WTC11 (cell line): ENCODE data around the gene MPND. TPM values are rescaled to one million over a fixed set of nuclear protein-coding genes. Genes with fewer than 3 reads are reported as not detected.

Source experiments
- ATAC-seq: fragments of 200-7000 bp; cut with Tn5 transposase; 2 replicates; pipeline ENCODE4 v1.10.0; 2021; ENCODE audit warnings: mild to moderate bottlenecking, moderate library complexity
- CTCF ChIA-PET: fragments of 300-600 bp; sonication (Branson Sonifier 250); formaldehyde crosslinking; loops from one replicate; lab custom pipeline; 2021; ENCODE audit warnings: antibody characterized with exemption; lab: Charles Lee
- POLR2A ChIA-PET: fragments of 350-600 bp; sonication (Branson Sonifier 250); formaldehyde crosslinking; loops from one replicate; lab custom pipeline; 2021; ENCODE audit warnings: antibody characterized with exemption; lab: Charles Lee
- DNase-seq: peaks from one replicate; pipeline ENCODE4 v3.0.0; 2021; ENCODE audit warnings: low spot score
- H3K27ac Mint-ChIP-seq: 2 replicates; pipeline ENCODE4 v1.8.0; 2021; ENCODE audit warnings: mixed read lengths
- H3K27me3 Mint-ChIP-seq: 2 replicates; pipeline ENCODE4 v1.8.0; 2021; ENCODE audit warnings: low read depth, mild to moderate bottlenecking, moderate library complexity, mixed read lengths
- H3K36me3 Mint-ChIP-seq: 2 replicates; pipeline ENCODE4 v1.8.0; 2021; ENCODE audit warnings: mixed read lengths
- H3K4me1 Mint-ChIP-seq: 2 replicates; pipeline ENCODE4 v1.8.0; 2022; ENCODE audit warnings: mixed read lengths
- H3K4me3 Mint-ChIP-seq: 2 replicates; pipeline ENCODE4 v1.8.0; 2021; ENCODE audit warnings: mild to moderate bottlenecking, moderate library complexity, mixed read lengths
- H3K9me3 Mint-ChIP-seq: 2 replicates; pipeline ENCODE4 v1.8.0; 2021; ENCODE audit warnings: mixed read lengths
- ELF4 ChIP-seq: sonication (generic); formaldehyde crosslinking; IDR thresholded peaks from 2 replicates; pipeline ENCODE4 v1.8.1; 2022; ENCODE audit warnings: low read depth, mild to moderate bottlenecking, moderate library complexity, missing genetic modification reagents
- EMX1 ChIP-seq: fragments of 250-450 bp; sonication (Bioruptor Pico); IDR thresholded peaks from 2 replicates; pipeline ENCODE4 v1.8.0; 2021; ENCODE audit warnings: mild to moderate bottlenecking
- FOXJ3 ChIP-seq: sonication (generic); formaldehyde crosslinking; IDR thresholded peaks from 2 replicates; pipeline ENCODE4 v1.9.0; 2021; ENCODE audit warnings: missing genetic modification reagents, mild to moderate bottlenecking, borderline replicate concordance
- GABPB1 ChIP-seq: sonication (generic); formaldehyde crosslinking; IDR thresholded peaks from 2 replicates; pipeline ENCODE4 v1.8.1; 2023; ENCODE audit warnings: mild to moderate bottlenecking, missing genetic modification reagents
- GTF2I ChIP-seq: fragments of 250-450 bp; sonication (Bioruptor Pico); conservative IDR thresholded peaks from 2 replicates; pipeline ENCODE4 v1.4.0; 2021; ENCODE audit warnings: mild to moderate bottlenecking
- MYBL2 ChIP-seq: sonication (generic); formaldehyde crosslinking; IDR thresholded peaks from 2 replicates; pipeline ENCODE4 v1.8.1; 2023; ENCODE audit warnings: mild to moderate bottlenecking, moderate library complexity, missing genetic modification reagents
- NFYB ChIP-seq: sonication (generic); formaldehyde crosslinking; conservative IDR thresholded peaks from 2 replicates; pipeline ENCODE4 v1.8.0; 2022; ENCODE audit warnings: low read depth, missing genetic modification reagents
- TEAD1 ChIP-seq: sonication (generic); formaldehyde crosslinking; IDR thresholded peaks from 2 replicates; pipeline ENCODE4 v1.8.0; 2022; ENCODE audit warnings: mild to moderate bottlenecking, missing genetic modification reagents
- ZNF121 ChIP-seq: sonication (generic); formaldehyde crosslinking; IDR thresholded peaks from 2 replicates; pipeline ENCODE4 v1.8.0; 2023; ENCODE audit warnings: missing genetic modification reagents
- ZNF263 ChIP-seq: sonication (generic); formaldehyde crosslinking; IDR thresholded peaks from 2 replicates; pipeline ENCODE4 v1.8.1; 2022; ENCODE audit warnings: low read depth, mild to moderate bottlenecking, moderate library complexity, missing genetic modification reagents
- ZNF396 ChIP-seq: fragments of 250-450 bp; sonication (Bioruptor Pico); IDR thresholded peaks from 2 replicates; pipeline ENCODE4 v1.8.0; 2021; ENCODE audit warnings: mild to moderate bottlenecking, moderate library complexity, borderline replicate concordance
- ZNF423 ChIP-seq: fragments of 250-450 bp; sonication (Bioruptor Pico); IDR thresholded peaks from 2 replicates; pipeline ENCODE4 v2.1.2; 2022; ENCODE audit warnings: mild to moderate bottlenecking, moderate library complexity
- total RNA-seq: library from RNA; stranded (reverse); gene quantifications from 3 replicates; pipeline ENCODE4 v1.2.3, GENCODE V29; 2021
- TF ChIP-seq, protein P1 (sequence below): sonication (generic); formaldehyde crosslinking; IDR thresholded peaks from 2 replicates; pipeline ENCODE4 v1.8.0; 2022; ENCODE audit warnings: mild to moderate bottlenecking, missing genetic modification reagents
- TF ChIP-seq, protein P2 (sequence below): sonication (generic); formaldehyde crosslinking; IDR thresholded peaks from 2 replicates; pipeline ENCODE4 v1.8.0; 2022; ENCODE audit warnings: missing genetic modification reagents
- TF ChIP-seq, protein P3 (sequence below): fragments of 200-600 bp; IDR thresholded peaks from 2 replicates; pipeline ENCODE4 v1.8.0; 2022; ENCODE audit warnings: antibody characterized with exemption
- TF ChIP-seq, protein P4 (sequence below): sonication (generic); formaldehyde crosslinking; IDR thresholded peaks from 2 replicates; pipeline ENCODE4 v1.8.0; 2023; ENCODE audit warnings: mild to moderate bottlenecking, missing genetic modification reagents
- TF ChIP-seq, protein P5 (sequence below): sonication (generic); formaldehyde crosslinking; IDR thresholded peaks from 2 replicates; pipeline ENCODE4 v1.8.1; 2023; ENCODE audit warnings: mild to moderate bottlenecking, missing genetic modification reagents, moderate library complexity

Gene MPND
- total RNA-seq, 1 experiment from 2014 or later: 28.3 TPM

DNA sequence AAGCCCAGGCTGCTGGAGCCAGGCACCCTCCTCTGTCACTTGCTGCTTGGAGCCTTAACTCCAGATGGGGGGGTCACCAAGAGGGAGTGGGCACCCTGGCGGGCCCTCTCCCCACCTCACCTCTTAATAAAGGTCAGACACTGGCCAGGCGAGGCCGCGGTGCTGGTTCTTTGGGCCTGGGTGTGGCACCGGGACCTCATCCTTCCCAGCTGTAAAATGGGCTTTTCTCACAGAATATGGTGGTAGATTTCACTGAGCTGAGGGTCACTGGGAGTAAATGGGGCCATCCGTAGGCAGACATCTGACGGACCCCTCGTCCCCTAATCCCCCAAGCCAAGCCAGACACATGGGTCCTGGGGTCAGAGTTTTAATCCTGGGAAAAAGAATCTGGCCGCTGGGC lies 19.7 kb upstream of the MPND start:
- H3K27ac Mint-ChIP-seq: no peak overlapping the region

DNA sequence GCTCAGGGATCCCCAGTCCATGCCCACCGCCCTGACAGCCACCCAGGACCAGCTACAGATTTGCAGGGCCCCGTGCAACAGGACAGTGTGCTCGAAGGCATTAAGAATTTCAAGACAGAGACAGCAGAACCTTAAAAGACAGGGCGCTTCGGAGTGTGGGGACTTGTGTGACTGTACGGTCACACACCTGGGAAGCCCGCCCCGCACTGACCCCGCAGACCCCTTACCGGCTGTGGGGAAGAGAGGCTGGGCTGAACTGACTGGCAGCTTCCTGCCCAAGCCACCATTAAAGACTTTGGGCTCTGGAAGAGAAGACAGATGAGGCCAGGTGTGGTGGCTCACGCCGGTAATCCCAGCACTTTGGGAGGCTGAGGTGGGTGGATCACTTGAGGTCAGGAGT lies 19.1 kb upstream of the MPND start:
- H3K9me3 Mint-ChIP-seq: peaks cover 18% of the 10 kb centered on the region
- peaks cover 10% of the 10 kb centered on the region for H3K4me1 Mint-ChIP-seq
- peaks cover 3% of the 10 kb centered on the region for H3K27me3 Mint-ChIP-seq
- ATAC-seq (no peak), DNase-seq (no peak)
- H3K4me3 Mint-ChIP-seq: no peak overlapping the region
- H3K27ac Mint-ChIP-seq: no peak overlapping the region
- ChIA-PET CTCF (interaction anchor here (1.2 to 5.8 kb wide), 4 partner anchors 18 to 77 kb away, joined by 4 to 35 read pairs (median 12); partner anchors contain the start of gene YJU2), POLR2A (no interaction called here)
- no peak for TF ChIP-seq ZNF263
- no peak for TF ChIP-seq NFYB (CRISPR knock-in tag)
- TF ChIP-seq EMX1 (CRISPR knock-in tag): no peak
- TF ChIP-seq ZNF396 (CRISPR knock-in tag): no peak
- TF ChIP-seq ELF4 (CRISPR knock-in tag): no peak
- TF ChIP-seq FOXJ3 (CRISPR knock-in tag): no peak
- H3K36me3 Mint-ChIP-seq: peaks cover 24% of the 10 kb centered on the region

More for the DNA sequence above, 19.7 kb upstream of the MPND start:
- DNase-seq (no peak), ATAC-seq (no peak)
- CTCF ChIA-PET: interaction anchor here (1.2 to 5.8 kb wide), 4 partner anchors 19 to 77 kb away, joined by 4 to 35 read pairs (median 12); partner anchors contain the start of gene YJU2
- TF ChIP-seq GTF2I (CRISPR knock-in tag): no peak
- TF ChIP-seq, protein P1, sequence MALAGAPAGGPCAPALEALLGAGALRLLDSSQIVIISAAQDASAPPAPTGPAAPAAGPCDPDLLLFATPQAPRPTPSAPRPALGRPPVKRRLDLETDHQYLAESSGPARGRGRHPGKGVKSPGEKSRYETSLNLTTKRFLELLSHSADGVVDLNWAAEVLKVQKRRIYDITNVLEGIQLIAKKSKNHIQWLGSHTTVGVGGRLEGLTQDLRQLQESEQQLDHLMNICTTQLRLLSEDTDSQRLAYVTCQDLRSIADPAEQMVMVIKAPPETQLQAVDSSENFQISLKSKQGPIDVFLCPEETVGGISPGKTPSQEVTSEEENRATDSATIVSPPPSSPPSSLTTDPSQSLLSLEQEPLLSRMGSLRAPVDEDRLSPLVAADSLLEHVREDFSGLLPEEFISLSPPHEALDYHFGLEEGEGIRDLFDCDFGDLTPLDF (CRISPR knock-in tag): no peak
- H3K4me3 Mint-ChIP-seq: no peak overlapping the region
- H3K36me3 Mint-ChIP-seq: peaks cover 29% of the 10 kb centered on the region
- H3K27me3 Mint-ChIP-seq: peaks cover 3% of the 10 kb centered on the region
- H3K9me3 Mint-ChIP-seq: peaks cover 23% of the 10 kb centered on the region
- peaks cover 10% of the 10 kb centered on the region for H3K4me1 Mint-ChIP-seq
- POLR2A ChIA-PET: no interaction called here

DNA sequence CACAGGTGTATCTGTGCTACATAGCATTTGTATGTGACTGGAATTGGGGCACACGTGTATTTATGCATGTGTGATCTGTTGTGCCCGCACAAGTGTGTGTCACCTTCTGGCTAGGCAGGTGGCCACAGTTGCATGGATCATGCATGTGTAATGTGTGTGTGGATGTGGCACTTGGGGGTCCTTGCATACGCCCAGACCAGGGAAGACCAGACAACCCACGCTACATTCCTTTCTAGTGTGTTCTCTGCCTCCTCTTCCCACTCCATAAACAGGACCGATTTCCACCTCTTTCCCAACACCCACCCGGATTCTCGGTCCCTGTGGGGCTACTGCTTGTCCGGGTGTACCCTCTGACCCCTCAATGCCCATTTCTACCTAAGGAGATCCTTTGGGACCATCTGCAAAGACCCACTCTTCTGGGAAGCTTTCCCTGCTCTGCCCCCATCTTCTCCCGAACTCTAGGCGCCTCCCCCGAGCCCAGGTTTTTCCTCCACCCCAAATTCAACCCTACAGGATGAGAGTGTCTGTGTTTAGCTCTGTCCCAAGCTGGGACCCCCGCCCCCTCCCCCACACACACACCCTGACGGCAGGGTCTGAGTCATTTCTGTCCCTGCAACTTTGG lies 17.0 kb upstream of the MPND start:
- H3K27me3 Mint-ChIP-seq: peaks cover 3% of the 10 kb centered on the region
- no peaks in the 10 kb centered on the region; the same call in 1 of the 2 replicates for H3K9me3 Mint-ChIP-seq
- ATAC-seq (no peak), DNase-seq (no peak)
- peak overlapping the region; percentile 74 for H3K27ac Mint-ChIP-seq
- peaks cover 12% of the 10 kb centered on the region for H3K4me1 Mint-ChIP-seq
- ChIA-PET POLR2A (no interaction called here), CTCF (interaction anchor here (1.4 kb wide), 1 partner anchor 60 kb away, joined by 8 read pairs; no protein-coding TSS in a partner anchor)
- H3K36me3 Mint-ChIP-seq: 0 out of 2 replicates have a peak, but pooled peaks cover 7% of the 10 kb centered on the region
- TF ChIP-seq, protein P2, sequence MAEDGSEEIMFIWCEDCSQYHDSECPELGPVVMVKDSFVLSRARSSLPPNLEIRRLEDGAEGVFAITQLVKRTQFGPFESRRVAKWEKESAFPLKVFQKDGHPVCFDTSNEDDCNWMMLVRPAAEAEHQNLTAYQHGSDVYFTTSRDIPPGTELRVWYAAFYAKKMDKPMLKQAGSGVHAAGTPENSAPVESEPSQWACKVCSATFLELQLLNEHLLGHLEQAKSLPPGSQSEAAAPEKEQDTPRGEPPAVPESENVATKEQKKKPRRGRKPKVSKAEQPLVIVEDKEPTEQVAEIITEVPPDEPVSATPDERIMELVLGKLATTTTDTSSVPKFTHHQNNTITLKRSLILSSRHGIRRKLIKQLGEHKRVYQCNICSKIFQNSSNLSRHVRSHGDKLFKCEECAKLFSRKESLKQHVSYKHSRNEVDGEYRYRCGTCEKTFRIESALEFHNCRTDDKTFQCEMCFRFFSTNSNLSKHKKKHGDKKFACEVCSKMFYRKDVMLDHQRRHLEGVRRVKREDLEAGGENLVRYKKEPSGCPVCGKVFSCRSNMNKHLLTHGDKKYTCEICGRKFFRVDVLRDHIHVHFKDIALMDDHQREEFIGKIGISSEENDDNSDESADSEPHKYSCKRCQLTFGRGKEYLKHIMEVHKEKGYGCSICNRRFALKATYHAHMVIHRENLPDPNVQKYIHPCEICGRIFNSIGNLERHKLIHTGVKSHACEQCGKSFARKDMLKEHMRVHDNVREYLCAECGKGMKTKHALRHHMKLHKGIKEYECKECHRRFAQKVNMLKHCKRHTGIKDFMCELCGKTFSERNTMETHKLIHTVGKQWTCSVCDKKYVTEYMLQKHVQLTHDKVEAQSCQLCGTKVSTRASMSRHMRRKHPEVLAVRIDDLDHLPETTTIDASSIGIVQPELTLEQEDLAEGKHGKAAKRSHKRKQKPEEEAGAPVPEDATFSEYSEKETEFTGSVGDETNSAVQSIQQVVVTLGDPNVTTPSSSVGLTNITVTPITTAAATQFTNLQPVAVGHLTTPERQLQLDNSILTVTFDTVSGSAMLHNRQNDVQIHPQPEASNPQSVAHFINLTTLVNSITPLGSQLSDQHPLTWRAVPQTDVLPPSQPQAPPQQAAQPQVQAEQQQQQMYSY (CRISPR knock-in tag): peak; percentile 36; the same call in 1 of the 2 replicates
- TF ChIP-seq, protein P3, sequence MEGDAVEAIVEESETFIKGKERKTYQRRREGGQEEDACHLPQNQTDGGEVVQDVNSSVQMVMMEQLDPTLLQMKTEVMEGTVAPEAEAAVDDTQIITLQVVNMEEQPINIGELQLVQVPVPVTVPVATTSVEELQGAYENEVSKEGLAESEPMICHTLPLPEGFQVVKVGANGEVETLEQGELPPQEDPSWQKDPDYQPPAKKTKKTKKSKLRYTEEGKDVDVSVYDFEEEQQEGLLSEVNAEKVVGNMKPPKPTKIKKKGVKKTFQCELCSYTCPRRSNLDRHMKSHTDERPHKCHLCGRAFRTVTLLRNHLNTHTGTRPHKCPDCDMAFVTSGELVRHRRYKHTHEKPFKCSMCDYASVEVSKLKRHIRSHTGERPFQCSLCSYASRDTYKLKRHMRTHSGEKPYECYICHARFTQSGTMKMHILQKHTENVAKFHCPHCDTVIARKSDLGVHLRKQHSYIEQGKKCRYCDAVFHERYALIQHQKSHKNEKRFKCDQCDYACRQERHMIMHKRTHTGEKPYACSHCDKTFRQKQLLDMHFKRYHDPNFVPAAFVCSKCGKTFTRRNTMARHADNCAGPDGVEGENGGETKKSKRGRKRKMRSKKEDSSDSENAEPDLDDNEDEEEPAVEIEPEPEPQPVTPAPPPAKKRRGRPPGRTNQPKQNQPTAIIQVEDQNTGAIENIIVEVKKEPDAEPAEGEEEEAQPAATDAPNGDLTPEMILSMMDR: no peak
- H3K4me3 Mint-ChIP-seq: peak overlapping the region; percentile 76

DNA sequence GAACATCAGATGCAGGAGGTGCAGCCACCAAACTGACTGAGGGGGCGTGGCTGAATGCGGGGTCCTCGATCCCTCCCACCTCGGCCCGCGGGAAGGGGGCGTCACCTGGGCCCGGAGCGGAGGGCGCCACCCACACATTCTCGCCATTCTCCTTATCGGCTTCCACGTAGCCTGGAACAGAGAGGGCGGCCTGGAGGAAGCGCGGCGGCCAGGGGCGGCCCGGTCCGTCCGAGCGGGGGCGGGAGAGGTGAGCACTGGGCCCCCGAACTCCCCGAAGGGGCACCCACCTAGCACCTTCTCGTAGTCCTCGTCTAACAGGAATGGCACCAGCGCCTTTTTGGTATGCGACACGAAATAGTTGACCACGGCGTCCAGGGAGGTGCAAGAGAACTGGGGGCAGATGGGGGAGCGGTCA lies 16.5 kb upstream of the MPND start:
- POLR2A ChIA-PET: no interaction called here
- DNase-seq: peak; percentile 85
- Mint-ChIP-seq H3K4me3 (peak overlapping the region; percentile 76), H3K27me3 (peaks cover 3% of the 10 kb centered on the region), H3K4me1 (peaks cover 12% of the 10 kb centered on the region), H3K9me3 (no peaks in the 10 kb centered on the region), H3K27ac (peak overlapping the region; percentile 94), H3K36me3 (0 out of 2 replicates have a peak, but pooled peaks cover 3% of the 10 kb centered on the region)
- CTCF ChIA-PET: interaction anchor here (1.4 kb wide), 1 partner anchor 60 kb away, joined by 8 read pairs; no protein-coding TSS in a partner anchor
- ATAC-seq: peak; percentile 1; the same call in 1 of the 2 replicates
- TF ChIP-seq, protein P4, sequence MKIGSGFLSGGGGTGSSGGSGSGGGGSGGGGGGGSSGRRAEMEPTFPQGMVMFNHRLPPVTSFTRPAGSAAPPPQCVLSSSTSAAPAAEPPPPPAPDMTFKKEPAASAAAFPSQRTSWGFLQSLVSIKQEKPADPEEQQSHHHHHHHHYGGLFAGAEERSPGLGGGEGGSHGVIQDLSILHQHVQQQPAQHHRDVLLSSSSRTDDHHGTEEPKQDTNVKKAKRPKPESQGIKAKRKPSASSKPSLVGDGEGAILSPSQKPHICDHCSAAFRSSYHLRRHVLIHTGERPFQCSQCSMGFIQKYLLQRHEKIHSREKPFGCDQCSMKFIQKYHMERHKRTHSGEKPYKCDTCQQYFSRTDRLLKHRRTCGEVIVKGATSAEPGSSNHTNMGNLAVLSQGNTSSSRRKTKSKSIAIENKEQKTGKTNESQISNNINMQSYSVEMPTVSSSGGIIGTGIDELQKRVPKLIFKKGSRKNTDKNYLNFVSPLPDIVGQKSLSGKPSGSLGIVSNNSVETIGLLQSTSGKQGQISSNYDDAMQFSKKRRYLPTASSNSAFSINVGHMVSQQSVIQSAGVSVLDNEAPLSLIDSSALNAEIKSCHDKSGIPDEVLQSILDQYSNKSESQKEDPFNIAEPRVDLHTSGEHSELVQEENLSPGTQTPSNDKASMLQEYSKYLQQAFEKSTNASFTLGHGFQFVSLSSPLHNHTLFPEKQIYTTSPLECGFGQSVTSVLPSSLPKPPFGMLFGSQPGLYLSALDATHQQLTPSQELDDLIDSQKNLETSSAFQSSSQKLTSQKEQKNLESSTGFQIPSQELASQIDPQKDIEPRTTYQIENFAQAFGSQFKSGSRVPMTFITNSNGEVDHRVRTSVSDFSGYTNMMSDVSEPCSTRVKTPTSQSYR (CRISPR knock-in tag): no peak
- TF ChIP-seq TEAD1 (CRISPR knock-in tag) (no peak), ZNF423 (CRISPR knock-in tag) (no peak), MYBL2 (CRISPR knock-in tag) (no peak), GABPB1 (CRISPR knock-in tag) (no peak), ZNF121 (CRISPR knock-in tag) (no peak)
- TF ChIP-seq, protein P5, sequence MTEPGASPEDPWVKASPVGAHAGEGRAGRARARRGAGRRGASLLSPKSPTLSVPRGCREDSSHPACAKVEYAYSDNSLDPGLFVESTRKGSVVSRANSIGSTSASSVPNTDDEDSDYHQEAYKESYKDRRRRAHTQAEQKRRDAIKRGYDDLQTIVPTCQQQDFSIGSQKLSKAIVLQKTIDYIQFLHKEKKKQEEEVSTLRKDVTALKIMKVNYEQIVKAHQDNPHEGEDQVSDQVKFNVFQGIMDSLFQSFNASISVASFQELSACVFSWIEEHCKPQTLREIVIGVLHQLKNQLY: no peak
